ENCODE measurements around the gene NDUFA11. TPM values are rescaled to one million over a fixed set of nuclear protein-coding genes. Genes with fewer than 3 reads are reported as not detected.
"Not testable (repeated sequence)": the region's sequence is repeated elsewhere in the genome, so short reads cannot be mapped to it uniquely, and the experiment has no call there.

Gene NDUFA11
- total RNA-seq, 3 donors from 2014 or later (not counting 1 experiment from before 2014, with no cell fraction given) = 111 to 115 (median 113) TPM

DNA sequence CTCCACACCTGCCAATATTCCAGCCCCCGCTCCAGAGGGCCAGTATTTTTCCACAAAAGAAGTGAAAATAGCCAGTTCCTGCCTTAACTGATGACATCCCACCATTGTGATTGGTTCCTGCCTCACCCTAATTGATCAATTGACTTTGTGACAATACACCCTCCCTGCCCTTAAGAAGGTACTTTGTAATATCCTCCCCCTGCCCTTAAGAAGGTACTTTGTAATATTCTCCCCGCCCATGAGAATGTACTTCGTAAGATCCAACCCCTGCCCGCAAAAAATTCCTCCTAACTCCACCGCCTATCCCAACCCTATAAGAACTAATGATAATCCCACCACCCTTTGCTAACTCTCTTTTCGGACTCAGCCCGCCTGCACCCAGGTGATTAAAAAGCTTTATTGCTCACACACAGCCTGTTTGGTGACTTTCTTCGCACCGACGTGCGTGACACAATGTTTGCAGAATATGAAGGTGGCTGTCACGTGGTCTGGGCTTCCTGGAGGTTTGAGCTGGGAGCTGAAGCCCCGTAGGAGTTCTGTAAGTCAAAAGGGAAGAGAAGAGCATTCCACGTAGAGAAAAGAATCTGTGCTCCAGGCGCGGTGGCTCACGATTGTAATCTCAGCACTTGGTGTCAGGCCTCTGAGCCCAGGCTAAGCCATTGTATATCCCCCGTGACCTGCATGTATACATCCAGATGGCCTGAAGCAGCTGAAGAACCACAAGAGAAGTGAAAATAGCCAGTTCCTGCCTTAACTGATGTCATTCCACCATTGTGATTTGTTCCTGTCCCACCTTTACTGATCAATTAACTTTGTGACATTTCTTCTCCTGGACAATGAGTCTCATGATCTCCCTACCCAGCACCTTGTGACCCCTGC is 46.1 kb downstream of the NDUFA11 start:
- Mint-ChIP-seq H3K9me3 (no peaks in the 10 kb centered on the region), H3K4me3 (no peak overlapping the region), H3K27me3 (ENCODE audit: low read depth in 2 of 2) (peaks cover 0 to 5% of the 10 kb centered on the region in 2 donors), H3K36me3 (no peaks in the 10 kb centered on the region), H3K27ac (no peak overlapping the region), H3K4me1 (peaks cover 0 to 5% of the 10 kb centered on the region in 2 donors)
- intact Hi-C loops (cut with micrococcal nuclease) = no loop called here
- DNase-seq (no peak), ATAC-seq (no peak)
- TF ChIP-seq, protein P1, sequence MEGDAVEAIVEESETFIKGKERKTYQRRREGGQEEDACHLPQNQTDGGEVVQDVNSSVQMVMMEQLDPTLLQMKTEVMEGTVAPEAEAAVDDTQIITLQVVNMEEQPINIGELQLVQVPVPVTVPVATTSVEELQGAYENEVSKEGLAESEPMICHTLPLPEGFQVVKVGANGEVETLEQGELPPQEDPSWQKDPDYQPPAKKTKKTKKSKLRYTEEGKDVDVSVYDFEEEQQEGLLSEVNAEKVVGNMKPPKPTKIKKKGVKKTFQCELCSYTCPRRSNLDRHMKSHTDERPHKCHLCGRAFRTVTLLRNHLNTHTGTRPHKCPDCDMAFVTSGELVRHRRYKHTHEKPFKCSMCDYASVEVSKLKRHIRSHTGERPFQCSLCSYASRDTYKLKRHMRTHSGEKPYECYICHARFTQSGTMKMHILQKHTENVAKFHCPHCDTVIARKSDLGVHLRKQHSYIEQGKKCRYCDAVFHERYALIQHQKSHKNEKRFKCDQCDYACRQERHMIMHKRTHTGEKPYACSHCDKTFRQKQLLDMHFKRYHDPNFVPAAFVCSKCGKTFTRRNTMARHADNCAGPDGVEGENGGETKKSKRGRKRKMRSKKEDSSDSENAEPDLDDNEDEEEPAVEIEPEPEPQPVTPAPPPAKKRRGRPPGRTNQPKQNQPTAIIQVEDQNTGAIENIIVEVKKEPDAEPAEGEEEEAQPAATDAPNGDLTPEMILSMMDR (IDR thresholded peaks at IDR 0.05) = no peak
- no peak overlapping the region for H3K27ac ChIP-seq (ENCODE audit: low read length)
- H3K4me3 ChIP-seq (ENCODE audit: low read length) = no peak overlapping the region
- no peaks in the 10 kb centered on the region for H3K36me3 ChIP-seq (ENCODE audit: control insufficient read depth, insufficient read depth, low read length)
- no peaks in the 10 kb centered on the region for H3K27me3 ChIP-seq (ENCODE audit: control insufficient read depth, insufficient read depth, low read length)
- no peaks in the 10 kb centered on the region for H3K4me1 ChIP-seq (ENCODE audit: control insufficient read depth, insufficient read depth, low read length)
- 85% methylated on average over 18 of the region's 18 CpGs for WGBS (ENCODE audit: insufficient coverage)
- no peaks in the 10 kb centered on the region for H3K9me3 ChIP-seq (ENCODE audit: control insufficient read depth, insufficient read depth, low read length)

DNA sequence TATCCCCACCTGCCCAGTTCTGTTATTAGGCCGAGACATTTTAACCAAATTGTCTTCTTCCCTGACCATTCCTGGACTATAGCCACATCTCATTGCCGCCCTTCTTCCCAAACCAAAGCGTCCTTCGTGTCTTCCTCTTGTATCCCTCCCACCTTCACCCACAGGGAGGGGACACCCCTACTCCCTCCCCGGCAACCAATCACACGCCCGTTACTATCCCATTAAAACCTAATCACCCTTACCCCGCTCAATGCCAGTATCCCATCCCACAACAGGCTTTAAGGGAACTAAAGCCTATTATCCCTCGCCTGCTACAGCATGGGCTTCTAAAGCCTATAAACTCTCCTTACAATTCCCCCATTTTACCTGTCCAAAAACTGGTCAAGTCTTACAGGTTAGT is 48.4 kb downstream of the NDUFA11 start:
- H3K36me3 ChIP-seq (ENCODE audit: control insufficient read depth, insufficient read depth, low read length); H3K27ac Mint-ChIP-seq; ATAC-seq; H3K27me3 ChIP-seq (ENCODE audit: control insufficient read depth, insufficient read depth, low read length); H3K27ac ChIP-seq (ENCODE audit: low read length); H3K9me3 ChIP-seq (ENCODE audit: control insufficient read depth, insufficient read depth, low read length); H3K36me3 Mint-ChIP-seq; H3K4me3 ChIP-seq (ENCODE audit: low read length); intact Hi-C loops (cut with micrococcal nuclease); H3K27me3 Mint-ChIP-seq (ENCODE audit: low read depth in 2 of 2); H3K4me1 ChIP-seq (ENCODE audit: control insufficient read depth, insufficient read depth, low read length); H3K4me1 Mint-ChIP-seq; H3K4me3 Mint-ChIP-seq; DNase-seq; H3K9me3 Mint-ChIP-seq: not testable (repeated sequence)
- WGBS (ENCODE audit: insufficient coverage) = 92% methylated on average over 9 of the region's 9 CpGs

DNA sequence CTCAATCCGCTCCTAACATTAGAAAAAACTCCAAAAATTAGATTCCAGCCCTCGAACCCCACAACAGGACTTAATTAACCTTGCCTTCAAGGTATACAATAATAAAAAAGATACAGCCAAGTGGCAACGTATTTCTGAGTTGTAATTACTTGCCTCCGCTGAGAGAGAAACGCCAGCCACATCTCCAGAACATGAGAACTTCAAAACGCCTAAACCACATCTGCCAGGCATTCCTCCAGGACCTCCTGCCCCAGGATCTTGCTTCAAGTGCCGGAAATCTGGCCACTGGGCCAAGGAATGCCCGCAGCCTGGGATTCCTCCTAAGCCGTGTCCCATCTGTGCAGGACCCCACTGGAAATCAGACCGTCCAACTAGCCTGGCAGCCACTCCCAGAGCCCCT is 49.5 kb downstream of the NDUFA11 start:
- H3K36me3 Mint-ChIP-seq; H3K27ac Mint-ChIP-seq; H3K9me3 Mint-ChIP-seq; H3K4me3 ChIP-seq (ENCODE audit: low read length); intact Hi-C loops (cut with micrococcal nuclease); ATAC-seq; H3K4me1 Mint-ChIP-seq; H3K27me3 ChIP-seq (ENCODE audit: control insufficient read depth, insufficient read depth, low read length); H3K4me3 Mint-ChIP-seq; H3K27me3 Mint-ChIP-seq (ENCODE audit: low read depth in 2 of 2); H3K4me1 ChIP-seq (ENCODE audit: control insufficient read depth, insufficient read depth, low read length); H3K27ac ChIP-seq (ENCODE audit: low read length); H3K9me3 ChIP-seq (ENCODE audit: control insufficient read depth, insufficient read depth, low read length); DNase-seq; H3K36me3 ChIP-seq (ENCODE audit: control insufficient read depth, insufficient read depth, low read length): not testable (repeated sequence)
- 86% methylated on average over 10 of the region's 10 CpGs for WGBS (ENCODE audit: insufficient coverage)

DNA sequence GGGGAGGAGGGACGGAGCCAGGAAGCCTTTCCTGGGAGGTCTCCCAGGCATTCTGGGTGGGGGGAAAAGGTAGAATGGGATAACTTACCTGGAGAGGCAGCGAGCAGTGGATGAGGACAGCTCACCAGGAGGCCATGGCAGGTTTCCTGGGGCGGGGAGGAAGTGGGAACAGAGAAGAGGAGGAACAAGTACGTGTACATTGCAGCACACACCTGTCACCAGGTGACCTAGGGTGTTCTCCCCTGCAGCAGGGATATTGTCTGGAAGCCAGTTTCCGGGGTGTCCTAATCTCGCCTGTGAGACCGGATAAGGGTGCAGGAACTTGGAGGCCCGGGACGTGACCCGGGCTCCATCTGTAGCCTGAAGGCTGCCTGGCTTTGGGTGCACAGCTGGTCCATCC is 52.3 kb downstream of the NDUFA11 start, which contains the start of gene FUT3:
TSS of gene FUT3 (minus strand) at position 148 of the 400 bp plus-strand sequence.
- Mint-ChIP-seq H3K4me1 (no peaks in the 10 kb centered on the region), H3K4me3 (no peak within 1 kb of the TSS), H3K27ac (no peak within 1 kb of the TSS), H3K36me3 (no peaks in the 10 kb centered on the region), H3K9me3 (no peaks in the 10 kb centered on the region), H3K27me3 (ENCODE audit: low read depth in 2 of 2) (peaks cover 0 to 5% of the 10 kb centered on the region in 2 donors)
- TF ChIP-seq, protein P1 (IDR thresholded peaks at IDR 0.05) = no peak
- Histone ChIP-seq H3K27ac (ENCODE audit: low read length) (no peak within 1 kb of the TSS), H3K36me3 (ENCODE audit: control insufficient read depth, insufficient read depth, low read length) (no peaks in the 10 kb centered on the region), H3K9me3 (ENCODE audit: control insufficient read depth, insufficient read depth, low read length) (no peaks in the 10 kb centered on the region), H3K4me3 (ENCODE audit: low read length) (no peak within 1 kb of the TSS), H3K4me1 (ENCODE audit: control insufficient read depth, insufficient read depth, low read length) (no peaks in the 10 kb centered on the region), H3K27me3 (ENCODE audit: control insufficient read depth, insufficient read depth, low read length) (no peaks in the 10 kb centered on the region)
- DNase-seq = no peak
- WGBS (ENCODE audit: insufficient coverage) = 84% methylated on average over 10 of the region's 10 CpGs
- intact Hi-C loops (cut with micrococcal nuclease) = no loop called here
- ATAC-seq = no peak
